ENCODE results near the gene PLPPR2.
A peak's percentile ranks its signal among the peaks of the same experiment; 100 is the strongest.
"Not testable (repeated sequence)": the region's sequence is repeated elsewhere in the genome, so short reads cannot be mapped to it uniquely, and the experiment has no call there.

Gene PLPPR2

GRCh38 chr19:11332822-11333221, 22.4 kb upstream of the PLPPR2 start:
- DNase-seq (ENCODE audit: low read depth in 1 of 2, low spot score in 1 of 2): no peak
- in situ Hi-C loops (cut with HindIII; ENCODE audit: low pct_unique_long_range_greater_than_20kb, low sequenced_read_pairs): no loop called here
- no peak for TF ChIP-seq JUND (IDR thresholded peaks at IDR 0.05; ENCODE audit: low read depth)

DNA sequence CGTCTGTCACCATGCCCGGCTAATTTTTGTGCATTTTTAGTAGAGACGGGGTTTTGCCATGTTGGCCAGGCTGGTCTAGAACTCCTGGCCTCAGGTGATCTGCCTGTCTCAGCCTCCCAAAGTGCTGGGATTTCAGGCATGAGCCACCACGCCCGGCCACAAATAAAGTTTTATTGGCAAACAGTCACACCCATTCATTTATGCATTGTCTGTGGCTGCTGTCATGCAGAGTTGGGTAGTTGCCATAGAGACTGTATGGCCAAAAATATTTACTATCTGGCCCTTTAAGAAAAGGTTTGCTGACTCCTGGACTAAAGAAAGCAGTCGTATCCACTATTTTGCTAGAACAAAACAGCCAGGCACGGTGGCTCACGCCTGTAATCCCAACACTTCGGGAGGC, 21.4 kb upstream of the PLPPR2 start:
- in situ Hi-C loops (cut with HindIII; ENCODE audit: low pct_unique_long_range_greater_than_20kb, low sequenced_read_pairs): not testable (repeated sequence)

DNA sequence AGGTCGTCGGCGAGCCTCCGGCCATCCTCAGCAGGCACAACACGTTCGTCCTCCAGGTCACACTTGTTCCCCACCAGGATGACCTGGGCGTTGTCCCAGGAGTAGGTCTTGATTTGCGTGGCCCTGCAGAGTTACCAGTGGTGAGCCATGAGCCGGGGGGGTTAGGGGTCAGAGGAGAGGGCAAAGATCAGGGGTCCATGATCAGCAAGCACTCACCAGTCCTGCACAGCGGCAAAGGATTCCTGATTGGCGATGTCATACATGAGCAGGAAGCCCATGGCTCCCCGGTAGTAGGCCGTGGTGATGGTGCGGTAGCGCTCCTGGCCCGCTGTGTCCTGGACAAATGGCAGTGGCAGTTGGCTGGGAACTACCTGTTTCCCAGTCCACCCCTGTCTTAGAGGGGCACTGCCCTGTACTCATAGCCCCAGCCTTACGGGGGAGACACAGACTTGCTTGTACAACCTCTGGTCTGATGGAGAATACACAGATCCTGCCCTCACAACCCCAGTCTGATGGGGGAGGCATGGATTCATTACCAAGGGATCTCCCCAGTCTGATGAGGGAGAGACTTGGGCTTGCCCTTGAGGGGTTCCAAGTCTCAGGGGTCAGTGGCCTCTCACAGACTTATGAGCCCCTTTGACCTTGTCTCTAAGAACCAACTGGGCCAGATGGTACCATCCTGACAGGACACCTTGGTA, 19.6 kb upstream of the PLPPR2 start:
- no peak for TF ChIP-seq JUND (IDR thresholded peaks at IDR 0.05; ENCODE audit: low read depth)
- in situ Hi-C loops (cut with HindIII; ENCODE audit: low pct_unique_long_range_greater_than_20kb, low sequenced_read_pairs): no loop called here
- no peak for DNase-seq (ENCODE audit: low read depth in 1 of 2, low spot score in 1 of 2)

More for the DNA sequence above, 21.4 kb upstream of the PLPPR2 start:
- not testable (repeated sequence) for DNase-seq (ENCODE audit: low read depth in 1 of 2, low spot score in 1 of 2)

GRCh38 chr19:11337080-11337479, 18.2 kb upstream of the PLPPR2 start:
- in situ Hi-C loops (cut with HindIII; ENCODE audit: low pct_unique_long_range_greater_than_20kb, low sequenced_read_pairs): no loop called here
- no peak for TF ChIP-seq JUND (IDR thresholded peaks at IDR 0.05; ENCODE audit: low read depth)
- no peak for DNase-seq (ENCODE audit: low read depth in 1 of 2, low spot score in 1 of 2)

DNA sequence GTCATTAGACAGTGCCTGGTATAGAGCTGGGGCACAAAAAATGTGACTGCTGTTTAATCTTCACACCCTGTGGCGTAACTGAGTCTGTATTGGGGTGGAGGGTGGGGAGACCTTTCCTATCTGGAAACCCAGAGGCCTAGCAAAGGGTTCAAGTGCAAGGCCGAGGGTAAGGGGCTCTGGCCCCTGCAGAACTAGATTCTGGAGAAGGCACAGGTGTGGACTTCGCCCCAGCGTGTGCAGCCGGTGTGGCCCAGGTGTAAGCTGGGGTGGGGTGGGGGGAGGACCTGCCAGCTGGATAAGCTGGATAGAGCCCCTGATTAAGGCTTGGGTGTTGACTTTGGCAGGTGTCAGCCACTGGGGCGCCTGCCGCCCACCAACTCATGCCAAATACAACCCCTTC, 17.1 kb upstream of the PLPPR2 start:
- in situ Hi-C loops (cut with HindIII; ENCODE audit: low pct_unique_long_range_greater_than_20kb, low sequenced_read_pairs): no loop called here
- DNase-seq (ENCODE audit: low read depth in 1 of 2, low spot score in 1 of 2): no peak
- no peak for TF ChIP-seq JUND (IDR thresholded peaks at IDR 0.05; ENCODE audit: low read depth)

GRCh38 chr19:11338569-11339253, 16.5 kb upstream of the PLPPR2 start:
- in situ Hi-C loops (cut with HindIII; ENCODE audit: low pct_unique_long_range_greater_than_20kb, low sequenced_read_pairs): no loop called here
- DNase-seq (ENCODE audit: low read depth in 1 of 2, low spot score in 1 of 2): peak in 1 of 2 experiments; percentile 60
- no peak for TF ChIP-seq JUND (IDR thresholded peaks at IDR 0.05; ENCODE audit: low read depth)

DNA sequence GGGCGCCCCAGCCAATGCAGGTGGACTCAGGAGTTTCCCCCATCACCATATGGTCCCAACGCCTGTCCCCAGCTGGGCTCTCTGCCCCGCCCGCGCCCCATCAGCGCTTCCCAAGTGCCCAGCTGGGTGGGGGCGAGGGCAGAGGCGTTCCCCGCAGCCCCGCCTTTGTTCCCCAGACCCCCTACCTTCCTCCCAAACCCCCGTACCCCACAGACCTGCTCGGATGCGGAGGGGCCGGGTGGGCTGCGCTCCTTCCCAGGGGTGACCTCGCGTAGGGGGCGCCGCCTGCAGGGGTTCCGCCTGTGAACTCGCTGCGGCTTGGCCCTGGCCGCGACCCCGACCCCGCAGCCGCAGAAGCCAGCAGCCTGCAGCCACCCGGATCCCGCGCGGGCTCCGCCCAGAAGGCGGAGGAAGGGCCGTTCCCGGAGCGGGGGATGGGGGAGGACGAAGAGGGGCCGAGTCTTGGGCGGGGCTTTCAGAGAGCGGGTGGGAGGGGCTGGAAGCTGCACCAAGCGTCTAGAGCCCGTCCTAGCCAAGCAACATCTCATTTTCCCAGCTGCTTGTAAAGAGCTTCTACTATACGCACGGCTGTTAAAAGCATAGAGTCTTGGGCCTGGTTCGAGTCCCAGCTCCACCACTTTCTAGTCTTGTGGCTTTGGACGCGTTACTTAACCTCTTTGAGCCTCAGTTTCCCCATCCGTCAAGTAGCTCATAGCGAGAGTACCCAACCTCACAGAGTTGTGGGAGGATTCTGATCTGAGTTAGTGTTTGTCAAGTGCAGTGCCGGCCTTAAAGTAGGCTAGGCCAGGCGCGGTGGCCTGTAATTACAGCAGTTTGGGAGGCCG, 15.8 kb upstream of the PLPPR2 start, which contains the start of gene RAB3D:
TSS of gene RAB3D (minus strand) at position 404 of the 845 bp plus-strand sequence. CDS start 2,258 bp downstream, outside the sequence.
- TF ChIP-seq JUND (IDR thresholded peaks at IDR 0.05; ENCODE audit: low read depth): no peak
- in situ Hi-C loops (cut with HindIII; ENCODE audit: low pct_unique_long_range_greater_than_20kb, low sequenced_read_pairs): no loop called here
- peak; percentile 84 to 94 for DNase-seq (ENCODE audit: low read depth in 1 of 2, low spot score in 1 of 2)

- DNase-seq (ENCODE audit: low read depth in 1 of 2, low spot score in 1 of 2); in situ Hi-C loops (cut with HindIII; ENCODE audit: low pct_unique_long_range_greater_than_20kb, low sequenced_read_pairs): not testable (repeated sequence)
Observed at GRCh38 chr19:11340099-11340467, 15.1 kb upstream of the PLPPR2 start.

DNA sequence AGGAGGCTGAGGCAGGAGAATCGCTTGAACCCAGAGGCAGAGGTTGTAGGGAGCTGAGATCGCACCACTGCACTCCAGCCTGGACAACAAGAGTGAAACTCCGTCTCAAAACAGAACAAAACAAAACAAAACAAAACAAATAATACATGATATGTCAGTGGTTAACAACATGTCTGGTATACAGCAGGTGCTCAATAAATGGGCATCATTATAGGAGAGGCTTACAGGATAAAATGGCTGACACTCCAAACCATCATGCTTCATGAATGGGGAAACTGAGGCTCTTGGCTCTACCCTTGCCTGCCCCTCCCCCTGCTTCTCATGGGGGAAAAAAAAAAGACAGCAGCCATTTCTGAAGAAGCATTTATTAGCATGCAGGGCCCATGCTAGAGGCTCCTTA, 12.8 kb upstream of the PLPPR2 start:
- in situ Hi-C loops (cut with HindIII; ENCODE audit: low pct_unique_long_range_greater_than_20kb, low sequenced_read_pairs): no loop called here
- no peak for DNase-seq (ENCODE audit: low read depth in 1 of 2, low spot score in 1 of 2)
- TF ChIP-seq JUND (IDR thresholded peaks at IDR 0.05; ENCODE audit: low read depth): no peak

DNA sequence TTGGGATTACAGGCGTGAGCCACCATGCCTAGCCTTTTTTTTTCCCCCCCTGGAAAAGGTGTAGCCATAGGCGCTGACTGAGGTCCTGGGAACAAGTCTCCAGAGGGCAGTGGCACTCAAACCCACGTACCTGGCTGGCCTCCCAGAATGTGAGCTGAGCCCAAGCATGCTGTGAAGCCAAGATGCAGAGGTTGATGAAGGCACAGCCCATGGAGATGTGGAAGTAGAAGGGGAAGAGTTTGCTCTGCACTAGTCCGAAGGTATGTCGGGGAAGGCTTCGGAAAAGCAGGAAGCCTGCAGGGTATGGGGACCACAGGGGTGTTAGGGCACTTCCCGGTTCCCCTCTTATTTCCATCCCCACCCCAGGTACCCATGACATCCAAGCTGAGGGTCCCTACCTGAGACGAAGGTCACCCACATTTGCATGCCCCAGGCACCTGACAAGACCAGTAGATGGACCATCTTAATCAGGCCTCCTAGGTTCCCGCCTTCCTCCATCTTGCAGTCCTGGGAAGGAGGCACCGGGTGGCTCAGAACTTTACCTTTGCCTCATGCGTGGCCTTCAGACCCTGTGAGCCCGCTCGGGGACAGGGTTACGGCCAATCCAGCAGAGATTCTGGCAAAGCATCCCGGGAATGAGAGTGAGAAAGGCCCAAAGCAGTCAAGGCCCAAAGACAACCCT, 10.0 kb upstream of the PLPPR2 start:
- in situ Hi-C loops (cut with HindIII; ENCODE audit: low pct_unique_long_range_greater_than_20kb, low sequenced_read_pairs): no loop called here
- TF ChIP-seq JUND (IDR thresholded peaks at IDR 0.05; ENCODE audit: low read depth): no peak
- peak in 1 of 2 experiments; percentile 80 for DNase-seq (ENCODE audit: low read depth in 1 of 2, low spot score in 1 of 2)

DNA sequence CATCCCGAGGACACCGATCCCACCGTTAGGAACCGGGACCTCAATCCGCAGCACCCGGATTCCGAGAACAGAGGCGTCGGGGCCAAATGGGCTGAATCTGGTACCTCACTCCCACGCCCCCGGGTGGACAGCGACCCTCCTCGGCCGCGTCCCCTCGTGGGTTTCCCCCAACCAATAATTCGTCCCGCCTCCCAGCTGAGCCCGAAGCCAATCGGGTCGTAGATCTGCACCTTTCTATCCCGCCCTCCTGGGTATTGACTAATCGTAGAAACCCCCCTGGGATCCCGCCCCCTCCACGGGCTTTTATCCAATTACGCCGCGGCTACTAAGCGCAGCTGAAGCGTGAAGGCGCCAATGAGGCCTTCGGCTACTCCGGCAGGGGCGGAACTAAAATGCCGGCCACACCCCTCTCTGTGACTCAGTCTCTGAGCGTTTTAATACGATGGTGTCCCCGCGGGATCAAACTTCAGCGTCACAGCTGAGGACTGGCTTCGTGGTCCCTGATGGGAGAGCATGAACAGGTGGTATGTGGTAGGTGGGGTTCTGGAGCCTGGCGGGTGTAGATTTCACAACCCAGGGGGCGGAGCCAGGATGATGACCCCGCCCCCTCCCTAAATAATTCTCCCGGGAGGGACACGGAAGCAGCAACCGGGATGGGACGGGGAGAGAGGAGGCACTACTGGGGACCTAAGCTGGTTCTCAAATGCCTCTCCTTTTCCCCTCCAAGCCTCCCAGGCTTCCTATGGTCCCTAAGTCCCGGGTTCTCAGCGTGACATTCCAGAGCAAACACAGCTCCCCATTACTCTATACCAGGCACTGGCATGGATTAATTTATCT, 8.9 kb upstream of the PLPPR2 start, which contains the start of the genes CCDC159 and TMEM205:
TSS of gene CCDC159 (plus strand) at position 416 of the 837 bp plus-strand sequence. CDS start at position 504, 88 bp downstream.
TSS of gene TMEM205 (minus strand) at position 165 of the 837 bp plus-strand sequence. CDS start 649 bp downstream, outside the sequence.
- in situ Hi-C loops (cut with HindIII; ENCODE audit: low pct_unique_long_range_greater_than_20kb, low sequenced_read_pairs): no loop called here
- peak; percentile 75 to 99 for DNase-seq (ENCODE audit: low read depth in 1 of 2, low spot score in 1 of 2)
- TF ChIP-seq JUND (IDR thresholded peaks at IDR 0.05; ENCODE audit: low read depth): no peak
